Body of pancreas (tissue), 4 donors: ENCODE measurements around the gene RAB15. TPM values are rescaled to one million over a fixed set of nuclear protein-coding genes. Genes with fewer than 3 reads are reported as not detected.

Source experiments
- ATAC-seq: fragments of 150-250 bp; one replicate; pipeline ENCODE4 v1.9.1; 2016
- DNase-seq, 4 donors: peaks; one replicate each; pipeline ENCODE4 v3.0.0-alpha.2; 2019
- H3K27ac ChIP-seq, 4 donors: fragments of 200-600 bp; sonication (generic); 1 replicate in 3 of 4; 2 replicates in 1 of 4; pipeline versions ENCODE4 v1.5.1 to v1.6.1; 2016 to 2019; ENCODE audit warnings: mild to moderate bottlenecking in 1 of 4, mixed read lengths in 1 of 4, moderate library complexity in 1 of 4
- H3K27me3 ChIP-seq, 2 donors: fragments of 200-600 bp; sonication (generic); one replicate each; pipeline ENCODE4 v1.6.0; 2016; ENCODE audit warnings: mild to moderate bottlenecking in 1 of 2
- H3K36me3 ChIP-seq, 2 donors: fragments of 200-600 bp; sonication (generic); replicated peaks in 1 of 2; 2 replicates each; pipeline ENCODE4 v1.5.1; 2016; ENCODE audit warnings: low read depth in 2 of 2; ENCODE audit not compliant: insufficient read depth in 1 of 2
- H3K4me1 ChIP-seq: fragments of 200-600 bp; sonication (generic); one replicate; pipeline ENCODE4 v1.6.0; 2016
- H3K4me3 ChIP-seq, 2 donors: fragments of 200-600 bp; sonication (generic); 1 replicate in 1 of 2; 2 replicates in 1 of 2; pipeline ENCODE4 v1.5.1; 2016 to 2019
- H3K9me3 ChIP-seq, 3 donors: fragments of 200-600 bp; sonication (generic); 1 replicate in 2 of 3; 2 replicates in 1 of 3; pipeline ENCODE4 v1.5.1; 2016
- POLR2A ChIP-seq, 3 donors: fragments of 450-650 bp; IDR thresholded peaks; one replicate each; pipeline ENCODE4 v1.6.1; 2016; ENCODE audit warnings: antibody characterized with exemption in 3 of 3, mild to moderate bottlenecking in 2 of 3
- WGBS, 2 donors: methylation state at CpG; one replicate each; pipeline ENCODE4 v1.1.5; 2017; 5-methylcytosine and 5-hydroxymethylcytosine counted together
- intact Hi-C: fragments of 100-400 bp; cut with DNase I; formaldehyde crosslinking; loops from one replicate; pipeline ENCODE4 v1.15.1; 2023
- total RNA-seq, 2 donors: library from RNA; depleted of rRNA; stranded (reverse); fragments of >200 nt; gene quantifications; one replicate each; pipeline ENCODE4 v1.1.0, GENCODE V29; 2016
- TF ChIP-seq, protein P1 (sequence below), 7 experiments: fragments of 450-650 bp in 4 of 7; fragments of 200-600 bp in 3 of 7; sonication (generic) in 3 of 7; IDR thresholded peaks; one replicate each; pipeline ENCODE4 v1.5.1; 2016 to 2019; ENCODE audit warnings: antibody characterized with exemption in 7 of 7

Gene RAB15
- total RNA-seq, 2 donors from 2014 or later, result 10.1 to 19.8 TPM

DNA sequence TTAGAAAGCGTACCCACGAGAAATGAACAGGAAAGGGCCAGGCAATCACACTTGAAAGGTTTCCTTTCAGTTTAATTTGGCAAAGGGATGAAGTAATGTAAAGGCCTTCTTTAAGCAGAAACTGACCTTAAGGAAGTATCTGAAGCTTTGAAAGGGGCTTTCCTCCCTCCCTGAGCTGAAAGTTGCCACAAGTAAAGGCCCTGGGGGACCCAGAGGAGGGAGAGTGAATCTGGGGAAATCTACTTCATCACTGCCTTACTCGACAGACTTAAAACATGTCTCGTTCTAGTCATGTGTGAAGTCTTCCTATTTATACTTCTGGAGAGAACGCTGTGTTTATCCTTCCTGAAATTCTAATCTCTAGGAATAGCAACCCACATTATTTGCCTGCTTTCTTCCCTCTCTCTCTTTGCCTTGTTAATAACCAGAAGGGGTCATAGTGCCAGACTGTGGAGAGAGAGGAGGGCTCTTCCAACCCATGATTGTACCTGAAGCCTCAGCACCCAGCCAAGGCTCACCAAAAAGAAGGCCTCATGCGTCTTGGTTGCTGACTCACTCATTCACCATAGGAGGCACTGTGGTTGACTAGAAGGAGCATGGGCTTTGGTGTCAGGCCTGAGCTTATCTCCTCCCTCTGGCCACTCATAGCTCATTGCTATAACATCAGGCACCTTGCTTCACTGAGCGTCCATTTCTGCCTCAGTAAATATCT lies 19.4 kb downstream of the RAB15 start:
- Histone ChIP-seq H3K36me3 (peaks cover 0 to 2% of the 10 kb centered on the region in 2 donors), H3K27me3 (no peaks in the 10 kb centered on the region), H3K27ac (no peak overlapping the region), H3K9me3 (no peaks in the 10 kb centered on the region), H3K4me3 (no peak overlapping the region), H3K4me1 (no peaks in the 10 kb centered on the region)
- no peak for TF ChIP-seq POLR2A (IDR thresholded peaks at IDR 0.05)
- TF ChIP-seq, protein P1, sequence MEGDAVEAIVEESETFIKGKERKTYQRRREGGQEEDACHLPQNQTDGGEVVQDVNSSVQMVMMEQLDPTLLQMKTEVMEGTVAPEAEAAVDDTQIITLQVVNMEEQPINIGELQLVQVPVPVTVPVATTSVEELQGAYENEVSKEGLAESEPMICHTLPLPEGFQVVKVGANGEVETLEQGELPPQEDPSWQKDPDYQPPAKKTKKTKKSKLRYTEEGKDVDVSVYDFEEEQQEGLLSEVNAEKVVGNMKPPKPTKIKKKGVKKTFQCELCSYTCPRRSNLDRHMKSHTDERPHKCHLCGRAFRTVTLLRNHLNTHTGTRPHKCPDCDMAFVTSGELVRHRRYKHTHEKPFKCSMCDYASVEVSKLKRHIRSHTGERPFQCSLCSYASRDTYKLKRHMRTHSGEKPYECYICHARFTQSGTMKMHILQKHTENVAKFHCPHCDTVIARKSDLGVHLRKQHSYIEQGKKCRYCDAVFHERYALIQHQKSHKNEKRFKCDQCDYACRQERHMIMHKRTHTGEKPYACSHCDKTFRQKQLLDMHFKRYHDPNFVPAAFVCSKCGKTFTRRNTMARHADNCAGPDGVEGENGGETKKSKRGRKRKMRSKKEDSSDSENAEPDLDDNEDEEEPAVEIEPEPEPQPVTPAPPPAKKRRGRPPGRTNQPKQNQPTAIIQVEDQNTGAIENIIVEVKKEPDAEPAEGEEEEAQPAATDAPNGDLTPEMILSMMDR (IDR thresholded peaks at IDR 0.05), result no peak
- intact Hi-C loops, result no loop called here
- WGBS, 2 donors, result 79 to 87% methylated on average over 7 of the region's 7 CpGs
- DNase-seq (no peak), ATAC-seq (no peak)

- no peaks in the 10 kb centered on the region for H3K4me1 ChIP-seq
- DNase-seq (no peak), ATAC-seq (no peak)
- TF ChIP-seq, protein P1 (IDR thresholded peaks at IDR 0.05), result no peak
- no peak for TF ChIP-seq POLR2A (IDR thresholded peaks at IDR 0.05)
- no peak overlapping the region for H3K27ac ChIP-seq
- H3K36me3 ChIP-seq, result peaks cover 0 to 2% of the 10 kb centered on the region in 2 donors
- H3K4me3 ChIP-seq, result no peak overlapping the region
- H3K27me3 ChIP-seq, result no peaks in the 10 kb centered on the region
- intact Hi-C loops, result no loop called here
- H3K9me3 ChIP-seq, result no peaks in the 10 kb centered on the region
These were observed 20.4 kb downstream of the RAB15 start for GRCh38 chr14:64951724-64952123.

GRCh38 chr14:64951291-64951690 lies 20.8 kb downstream of the RAB15 start:
- WGBS, 2 donors, result 90 to 95% methylated on average over 8 of the region's 8 CpGs

DNA sequence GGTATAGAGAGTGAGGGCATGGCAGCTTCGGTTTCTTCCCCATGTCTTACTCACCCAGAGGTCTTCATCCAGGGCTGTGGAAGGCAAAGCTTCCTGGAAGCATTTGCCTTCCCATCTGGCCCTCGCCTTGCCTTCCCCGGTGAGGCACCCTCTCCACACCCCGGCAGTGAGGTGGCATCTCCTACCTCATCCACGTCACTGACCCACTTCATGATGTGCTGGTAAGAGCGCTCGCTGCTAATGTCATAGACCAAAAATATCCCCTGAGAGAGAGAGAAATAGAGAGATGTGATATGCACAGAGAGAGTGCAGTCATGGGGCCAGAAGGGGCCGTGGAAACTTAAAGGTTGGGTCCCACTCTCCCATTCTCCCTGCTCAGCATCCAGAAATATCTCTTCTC lies 21.2 kb downstream of the RAB15 start:
- ATAC-seq (no peak), DNase-seq (no peak)
- WGBS, 2 donors, result 96% methylated on average over 8 of the region's 8 CpGs
- intact Hi-C loops, result no loop called here
- Histone ChIP-seq H3K27me3 (no peaks in the 10 kb centered on the region), H3K4me1 (no peaks in the 10 kb centered on the region), H3K4me3 (no peak overlapping the region), H3K9me3 (no peaks in the 10 kb centered on the region), H3K36me3 (peaks cover 0 to 2% of the 10 kb centered on the region in 2 donors), H3K27ac (no peak overlapping the region)
- TF ChIP-seq POLR2A (IDR thresholded peaks at IDR 0.05), result no peak
- TF ChIP-seq, protein P1 (IDR thresholded peaks at IDR 0.05), result no peak

More at GRCh38 chr14:64951291-64951690, 20.8 kb downstream of the RAB15 start:
- DNase-seq (no peak), ATAC-seq (no peak)
- H3K4me1 ChIP-seq, result no peaks in the 10 kb centered on the region
- no peak overlapping the region for H3K27ac ChIP-seq
- no peaks in the 10 kb centered on the region for H3K27me3 ChIP-seq
- no peak for TF ChIP-seq POLR2A (IDR thresholded peaks at IDR 0.05)
- TF ChIP-seq, protein P1 (IDR thresholded peaks at IDR 0.05), result no peak
- intact Hi-C loops, result no loop called here
- no peak overlapping the region for H3K4me3 ChIP-seq
- H3K9me3 ChIP-seq, result no peaks in the 10 kb centered on the region
- peaks cover 0 to 2% of the 10 kb centered on the region in 2 donors for H3K36me3 ChIP-seq
